Activated T-helper 1 cell treated with anti-CD3 and anti-CD28 coated beads, Interleukin-2, amount 50 U/mL, for 16 hours (primary cell): ENCODE data around the gene ACAA2.

Experiments used
- DNase-seq, 2 donors: peaks; one replicate each; pipeline ENCODE4 v3.0.0-alpha.2; 2020; ENCODE audit warnings: low read depth in 1 of 2, low spot score in 1 of 2

The ACAA2 gene

GRCh38 chr18:49813319-49814146 is at the start of gene ACAA2:
Gene ACAA2 (minus strand): TSS chr18:49813533. CDS start chr18:49813484, 49 bp downstream.
- DNase-seq, result peak; percentile 60 to 74

- no peak for DNase-seq
Measured at GRCh38 chr18:49862656-49863385, 49.5 kb upstream of the ACAA2 start.

- no peak for DNase-seq
Measured at GRCh38 chr18:49861659-49862058, 48.3 kb upstream of the ACAA2 start.

- DNase-seq, result no peak
Measured at GRCh38 chr18:49859725-49860124, 46.4 kb upstream of the ACAA2 start.

- no peak for DNase-seq
Measured at GRCh38 chr18:49859021-49859359, 45.7 kb upstream of the ACAA2 start.

GRCh38 chr18:49858309-49859020 is 45.1 kb upstream of the ACAA2 start:
- peak; percentile 21 to 27 for DNase-seq

- DNase-seq, result no peak
Measured at GRCh38 chr18:49857708-49858107, 44.4 kb upstream of the ACAA2 start.

- DNase-seq, result no peak
Measured at GRCh38 chr18:49856496-49856895, 43.2 kb upstream of the ACAA2 start.

- no peak for DNase-seq
Measured at GRCh38 chr18:49855711-49856415, 42.5 kb upstream of the ACAA2 start.

GRCh38 chr18:49854681-49855080 is 41.3 kb upstream of the ACAA2 start:
- no peak for DNase-seq

GRCh38 chr18:49853436-49853835 is 40.1 kb upstream of the ACAA2 start:
- no peak for DNase-seq

- DNase-seq, result no peak
Measured at GRCh38 chr18:49853011-49853410, 39.7 kb upstream of the ACAA2 start.

- no peak for DNase-seq
Measured at GRCh38 chr18:49851624-49852023, 38.3 kb upstream of the ACAA2 start.

- no peak for DNase-seq
Measured at GRCh38 chr18:49850636-49851035, 37.3 kb upstream of the ACAA2 start.

- no peak for DNase-seq
Measured at GRCh38 chr18:49849331-49850217, 36.2 kb upstream of the ACAA2 start.

- DNase-seq, result no peak
Measured at GRCh38 chr18:49848115-49848514, 34.8 kb upstream of the ACAA2 start.

- no peak for DNase-seq
Measured at GRCh38 chr18:49847524-49847923, 34.2 kb upstream of the ACAA2 start.

- DNase-seq, result no peak
Measured at GRCh38 chr18:49846718-49847470, 33.6 kb upstream of the ACAA2 start.

- no peak for DNase-seq
Measured at GRCh38 chr18:49846361-49846662, 33.0 kb upstream of the ACAA2 start.
